BLaER1 treated with 17β-estradiol and CSF1 and Interleukin-3, amounts not matched to agents 10 nM and 100 nM (cell line): Measurements from ENCODE around the gene FNDC5.
A peak's percentile ranks its signal among the peaks of the same experiment; 100 is the strongest.

Source experiments
- H3K27ac ChIP-seq, 11 experiments: shearing (Covaris generic); formaldehyde crosslinking; 2 replicates each; pipeline ENCODE4 v1.8.1; 2022
- H3K27me3 ChIP-seq, 11 experiments: shearing (Covaris generic); formaldehyde crosslinking; 2 replicates each; pipeline ENCODE4 v1.8.1; 2022
- H3K36me3 ChIP-seq, 11 experiments: shearing (Covaris generic); formaldehyde crosslinking; 2 replicates each; pipeline ENCODE4 v1.8.1; 2022
- H3K4me1 ChIP-seq, 10 experiments: shearing (Covaris generic); formaldehyde crosslinking; 2 replicates each; pipeline ENCODE4 v1.8.1; 2022
- H3K4me2 ChIP-seq, 11 experiments: shearing (Covaris generic); formaldehyde crosslinking; 2 replicates each; pipeline ENCODE4 v1.8.1; 2022
- H3K4me3 ChIP-seq, 10 experiments: shearing (Covaris generic); formaldehyde crosslinking; 2 replicates each; pipeline ENCODE4 v1.8.1; 2022
- H3K9ac ChIP-seq, 11 experiments: shearing (Covaris generic); formaldehyde crosslinking; 2 replicates each; pipeline ENCODE4 v1.8.1; 2022
- H3K9me3 ChIP-seq, 11 experiments: shearing (Covaris generic); formaldehyde crosslinking; replicated peaks in 1 of 11; 2 replicates each; pipeline ENCODE4 v1.8.1; 2022
- H4K20me1 ChIP-seq, 11 experiments: shearing (Covaris generic); formaldehyde crosslinking; 2 replicates each; pipeline ENCODE4 v1.8.1; 2022
- Cebpa-rat ChIP-seq, 11 experiments: shearing (Covaris generic); IDR thresholded peaks; 2 replicates each; pipeline ENCODE4 v1.8.1; 2022

FNDC5 gene

DNA sequence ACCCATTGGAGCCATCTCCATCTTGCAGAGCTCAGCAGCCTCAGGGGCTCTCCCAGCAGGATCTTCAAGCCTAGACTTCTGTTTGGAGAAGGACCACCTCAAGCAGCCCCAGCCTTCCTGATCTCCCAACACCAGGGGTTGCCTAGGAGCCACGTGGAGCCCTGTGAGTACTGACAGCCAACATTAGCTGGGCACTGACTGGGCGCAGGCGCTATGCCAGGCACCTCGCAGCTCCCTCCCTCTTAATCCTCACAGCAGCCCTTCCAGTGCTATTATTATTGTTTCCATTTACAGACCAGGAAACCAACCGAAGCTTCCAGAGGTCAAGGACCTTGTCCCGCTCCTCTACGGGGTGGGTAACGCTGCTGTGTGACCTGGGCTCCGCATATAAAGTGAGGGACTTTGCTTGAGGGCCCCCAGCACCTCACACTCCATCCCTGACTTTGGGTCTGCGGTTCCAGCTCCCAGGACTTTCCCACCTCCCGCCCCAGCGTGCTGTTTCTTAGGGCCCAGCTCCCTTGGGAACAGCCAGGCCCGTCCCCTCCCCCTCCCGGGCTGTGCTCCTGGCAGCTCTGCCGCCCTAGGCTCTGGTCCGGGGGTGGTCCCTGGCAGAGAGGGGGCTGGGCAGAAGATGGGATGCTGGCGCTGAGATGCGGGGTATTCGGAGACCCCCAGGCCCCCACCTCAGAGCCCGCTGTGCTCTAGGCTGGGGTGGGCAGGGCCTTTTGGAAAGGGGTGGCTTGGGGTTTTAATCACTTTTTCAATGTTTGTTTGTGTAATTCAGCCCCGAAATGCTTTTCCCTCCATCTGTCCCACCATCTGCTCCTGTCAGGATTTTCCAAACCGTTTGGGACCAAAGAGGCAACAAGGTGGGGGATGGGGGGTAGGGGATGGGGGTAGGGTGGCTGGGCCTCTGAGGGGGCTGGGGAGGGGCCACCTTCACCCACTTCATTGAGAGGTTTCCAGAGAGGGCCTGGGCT, 11.4 kb upstream of the FNDC5 start:
- H3K4me2 ChIP-seq: peak overlapping the region in 4 of 11 experiments; percentile 7 to 23 (median 17); a peak in 2 of 22 replicates
- no peaks in the 10 kb centered on the region for H3K9me3 ChIP-seq
- H3K27ac ChIP-seq: no peak overlapping the region
- H3K4me3 ChIP-seq: no peak overlapping the region
- H4K20me1 ChIP-seq: peaks cover 0 to 6% (median 0%) of the 10 kb centered on the region in 11 experiments; a peak in 3 of 22 replicates
- H3K36me3 ChIP-seq: no peaks in the 10 kb centered on the region
- H3K27me3 ChIP-seq: peaks cover 18 to 26% (median 24%) of the 10 kb centered on the region in 11 experiments
- H3K4me1 ChIP-seq: peaks cover 0 to 7% (median 0%) of the 10 kb centered on the region in 10 experiments; a peak in 3 of 20 replicates
- no peak for TF ChIP-seq Cebpa-rat (IDR thresholded peaks at IDR 0.05)
- H3K9ac ChIP-seq: no peak overlapping the region

DNA sequence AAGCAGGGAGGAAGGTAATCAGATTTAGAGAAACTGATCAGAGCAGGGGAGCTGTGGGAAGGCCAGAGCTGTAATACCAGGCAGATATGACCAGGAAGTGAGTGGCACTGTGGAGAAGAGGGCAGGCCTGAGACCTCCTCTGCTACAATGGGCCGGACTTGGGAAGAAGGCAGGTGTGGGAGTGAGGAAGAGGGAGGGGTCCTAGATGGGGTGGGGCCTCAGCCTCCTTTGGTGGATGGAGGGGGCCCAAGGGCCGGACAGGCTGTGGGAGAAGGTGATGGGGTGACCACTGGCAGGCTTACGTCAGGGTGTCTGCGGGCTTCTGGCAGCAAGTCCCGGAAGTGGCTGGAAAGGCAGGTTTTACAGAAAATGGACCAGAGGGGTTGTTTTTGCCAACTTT, 10.6 kb upstream of the FNDC5 start:
- H3K9ac ChIP-seq: no peak overlapping the region
- peaks cover 3 to 15% (median 6%) of the 10 kb centered on the region in 10 experiments; a peak in 18 of 20 replicates for H3K4me1 ChIP-seq
- TF ChIP-seq Cebpa-rat (IDR thresholded peaks at IDR 0.05): no peak

DNA sequence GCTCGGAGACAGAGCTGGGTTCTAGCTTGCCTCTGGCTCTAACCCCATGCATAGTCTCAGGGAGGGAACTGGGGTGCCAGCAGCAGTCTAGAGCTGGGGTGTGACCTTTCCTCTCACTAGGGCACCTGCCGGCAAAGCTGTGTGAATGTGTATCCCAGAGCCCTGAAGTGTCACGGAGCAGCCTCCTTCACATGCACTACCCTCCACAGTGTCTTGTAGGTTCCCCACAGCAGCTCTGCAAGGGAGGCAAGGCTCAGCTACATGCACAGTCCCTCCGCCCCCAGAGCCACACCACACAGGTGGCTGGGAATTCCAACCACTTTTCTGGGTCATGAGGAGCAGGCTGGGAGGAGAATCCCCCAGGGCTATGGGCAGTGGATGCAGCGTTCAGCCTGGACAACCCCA, 7.9 kb upstream of the FNDC5 start:
- Histone ChIP-seq H3K4me3 (no peak overlapping the region), H3K9ac (no peak overlapping the region; a peak in 1 of 22 replicates), H3K4me1 (peaks cover 12 to 28% (median 18%) of the 10 kb centered on the region in 10 experiments), H3K36me3 (no peaks in the 10 kb centered on the region), H3K27me3 (no peaks in the 10 kb centered on the region), H3K9me3 (no peaks in the 10 kb centered on the region), H3K27ac (no peak overlapping the region), H3K4me2 (no peak overlapping the region), H4K20me1 (no peaks in the 10 kb centered on the region; a peak in 1 of 22 replicates)
- TF ChIP-seq Cebpa-rat (IDR thresholded peaks at IDR 0.05): no peak

More for the DNA sequence above, 10.6 kb upstream of the FNDC5 start:
- H3K36me3 ChIP-seq: no peaks in the 10 kb centered on the region
- no peak overlapping the region for H3K27ac ChIP-seq
- no peak overlapping the region for H3K4me3 ChIP-seq
- H3K4me2 ChIP-seq: no peak overlapping the region
- H3K27me3 ChIP-seq: peaks cover 10 to 18% (median 15%) of the 10 kb centered on the region in 11 experiments; a peak in 21 of 22 replicates
- H4K20me1 ChIP-seq: no peaks in the 10 kb centered on the region; a peak in 2 of 22 replicates
- no peaks in the 10 kb centered on the region for H3K9me3 ChIP-seq

DNA sequence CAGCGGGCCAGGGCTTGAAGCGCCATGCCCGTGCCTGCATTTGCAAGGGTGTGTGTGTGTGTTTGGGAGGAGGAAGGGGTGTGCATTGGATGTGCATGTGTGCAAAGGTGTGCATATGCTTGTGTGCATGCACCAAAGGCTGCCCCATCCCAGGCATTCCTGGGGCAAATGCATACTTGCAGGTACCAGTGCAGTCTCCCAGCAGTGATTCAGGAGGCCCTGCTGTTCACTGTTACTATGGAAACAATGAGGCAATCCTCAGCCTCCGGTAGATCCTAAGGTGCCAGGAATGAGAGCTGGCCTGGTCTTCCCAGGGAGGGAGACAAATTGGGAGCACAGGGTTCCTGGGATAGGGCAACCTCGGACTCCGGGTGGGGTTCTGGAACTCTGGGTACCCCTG, 7.5 kb upstream of the FNDC5 start:
- H3K9me3 ChIP-seq: no peaks in the 10 kb centered on the region
- no peak overlapping the region for H3K4me3 ChIP-seq
- no peak overlapping the region for H3K27ac ChIP-seq
- H3K4me1 ChIP-seq: peaks cover 12 to 32% (median 23%) of the 10 kb centered on the region in 10 experiments
- H3K27me3 ChIP-seq: 0 out of 22 replicates have a peak, but pooled peaks cover 0 to under 1% (median 0%) of the 10 kb centered on the region in 11 experiments
- H3K9ac ChIP-seq: no peak overlapping the region
- no peak overlapping the region for H3K4me2 ChIP-seq
- H4K20me1 ChIP-seq: no peaks in the 10 kb centered on the region; a peak in 1 of 22 replicates
- H3K36me3 ChIP-seq: no peaks in the 10 kb centered on the region
- TF ChIP-seq Cebpa-rat (IDR thresholded peaks at IDR 0.05): no peak

DNA sequence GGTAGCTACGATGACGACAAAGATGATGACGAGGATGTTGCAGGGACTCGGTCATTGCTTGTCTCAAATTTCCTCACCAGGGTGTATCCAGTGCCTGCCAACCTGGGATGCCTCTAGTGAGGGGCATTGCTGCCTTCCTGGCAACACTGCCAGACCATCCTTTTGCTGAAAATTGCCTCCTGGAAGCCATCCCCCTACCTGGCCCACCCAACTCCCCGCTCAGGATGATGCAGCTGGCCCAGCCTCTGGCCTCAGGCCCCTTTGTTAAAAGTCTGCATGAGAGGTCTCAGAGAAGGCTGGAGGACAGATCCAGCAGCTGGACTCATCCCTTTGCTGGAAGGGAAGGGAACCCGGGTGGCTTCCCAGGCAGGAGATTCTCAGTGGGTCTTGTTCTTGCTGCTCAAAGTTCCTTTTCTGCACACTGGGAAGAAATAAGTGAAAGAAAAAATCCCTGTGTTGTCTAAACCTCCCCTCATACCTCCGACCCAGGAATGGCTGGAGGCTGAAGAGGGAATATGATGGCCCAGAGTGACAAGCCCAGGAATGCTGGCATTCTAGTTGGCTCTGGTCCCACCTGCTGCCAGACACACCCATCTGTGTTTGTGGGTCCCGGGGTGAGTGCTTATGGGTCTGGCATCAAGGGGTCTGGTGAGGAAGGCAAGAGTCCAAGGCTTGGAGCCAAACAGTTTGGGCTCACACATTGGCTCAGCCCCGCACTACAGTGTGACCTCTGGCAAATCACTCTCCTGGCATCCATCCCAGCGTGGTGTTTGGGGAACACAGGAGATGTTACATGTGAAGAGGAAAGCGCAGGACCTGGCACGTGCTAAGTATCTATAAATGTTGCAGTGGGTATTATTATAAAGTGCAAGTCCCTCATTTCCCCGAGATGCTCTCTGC, 6.7 kb upstream of the FNDC5 start:
- H3K36me3 ChIP-seq: no peaks in the 10 kb centered on the region
- H3K4me1 ChIP-seq: peaks cover 13 to 39% (median 30%) of the 10 kb centered on the region in 10 experiments
- no peak overlapping the region for H3K4me3 ChIP-seq
- no peak for TF ChIP-seq Cebpa-rat (IDR thresholded peaks at IDR 0.05)
- no peak overlapping the region for H3K4me2 ChIP-seq
- peaks cover 0 to 7% (median 0%) of the 10 kb centered on the region in 11 experiments; a peak in 2 of 22 replicates for H3K27me3 ChIP-seq
- H3K27ac ChIP-seq: no peak overlapping the region
- no peaks in the 10 kb centered on the region for H3K9me3 ChIP-seq
- H3K9ac ChIP-seq: no peak overlapping the region
- H4K20me1 ChIP-seq: no peaks in the 10 kb centered on the region; a peak in 1 of 22 replicates

DNA sequence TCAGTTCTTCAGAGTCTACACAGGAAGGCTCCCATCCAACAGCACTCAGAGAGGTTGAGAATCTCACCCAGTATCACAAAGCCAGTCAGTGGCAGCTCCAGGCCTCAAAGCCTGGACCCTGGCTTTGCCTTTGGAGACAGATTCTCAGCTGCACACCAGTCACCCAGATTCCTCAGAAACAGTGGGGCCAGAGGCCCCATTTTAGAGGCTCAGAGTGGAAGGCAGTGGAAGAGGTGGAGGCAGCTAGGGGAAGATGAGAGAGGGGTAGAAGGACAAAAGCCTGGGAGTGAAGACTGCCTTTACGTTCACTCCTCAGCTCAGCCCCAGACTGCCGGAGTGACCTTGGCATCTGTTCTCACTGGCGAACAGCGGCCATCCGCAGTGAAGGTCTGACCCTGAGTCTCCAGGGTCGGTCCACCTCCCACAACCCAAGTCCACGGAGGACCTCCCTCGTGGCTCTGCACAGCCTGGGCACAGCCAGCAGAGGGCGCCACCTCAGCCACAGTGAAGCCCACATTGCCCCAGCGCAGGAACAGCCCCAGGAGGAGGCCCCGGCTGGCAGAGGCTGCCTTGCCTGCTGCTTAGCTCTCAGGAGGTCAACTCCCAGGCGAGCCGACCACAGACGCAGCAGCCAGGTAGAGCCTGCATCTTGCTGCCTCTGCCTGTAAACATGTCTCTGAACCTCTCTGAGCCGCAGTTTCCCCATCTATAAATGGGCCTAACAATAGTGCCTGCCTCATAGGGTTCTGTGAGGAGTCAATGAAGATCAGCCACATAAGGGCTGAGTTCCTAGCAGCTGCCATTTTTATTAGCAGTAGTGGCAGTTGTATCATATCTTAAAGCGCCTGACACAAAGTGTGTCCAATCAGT, 5.9 kb upstream of the FNDC5 start:
- H3K4me1 ChIP-seq: peaks cover 13 to 42% (median 37%) of the 10 kb centered on the region in 10 experiments
- peak overlapping the region; percentile 27 to 70 (median 55); a peak in 21 of 22 replicates for H3K4me2 ChIP-seq
- no peak for TF ChIP-seq Cebpa-rat (IDR thresholded peaks at IDR 0.05)
- no peak overlapping the region for H3K4me3 ChIP-seq
- peak overlapping the region in 1 of 11 experiments; percentile 7; a peak in 1 of 22 replicates for H3K27ac ChIP-seq
- H3K27me3 ChIP-seq: peaks cover 7 to 14% (median 7%) of the 10 kb centered on the region in 11 experiments
- H3K9ac ChIP-seq: no peak overlapping the region
- peaks cover 0 to 7% (median 6%) of the 10 kb centered on the region in 11 experiments; a peak in 11 of 22 replicates for H4K20me1 ChIP-seq
- H3K36me3 ChIP-seq: no peaks in the 10 kb centered on the region
- H3K9me3 ChIP-seq: no peaks in the 10 kb centered on the region

DNA sequence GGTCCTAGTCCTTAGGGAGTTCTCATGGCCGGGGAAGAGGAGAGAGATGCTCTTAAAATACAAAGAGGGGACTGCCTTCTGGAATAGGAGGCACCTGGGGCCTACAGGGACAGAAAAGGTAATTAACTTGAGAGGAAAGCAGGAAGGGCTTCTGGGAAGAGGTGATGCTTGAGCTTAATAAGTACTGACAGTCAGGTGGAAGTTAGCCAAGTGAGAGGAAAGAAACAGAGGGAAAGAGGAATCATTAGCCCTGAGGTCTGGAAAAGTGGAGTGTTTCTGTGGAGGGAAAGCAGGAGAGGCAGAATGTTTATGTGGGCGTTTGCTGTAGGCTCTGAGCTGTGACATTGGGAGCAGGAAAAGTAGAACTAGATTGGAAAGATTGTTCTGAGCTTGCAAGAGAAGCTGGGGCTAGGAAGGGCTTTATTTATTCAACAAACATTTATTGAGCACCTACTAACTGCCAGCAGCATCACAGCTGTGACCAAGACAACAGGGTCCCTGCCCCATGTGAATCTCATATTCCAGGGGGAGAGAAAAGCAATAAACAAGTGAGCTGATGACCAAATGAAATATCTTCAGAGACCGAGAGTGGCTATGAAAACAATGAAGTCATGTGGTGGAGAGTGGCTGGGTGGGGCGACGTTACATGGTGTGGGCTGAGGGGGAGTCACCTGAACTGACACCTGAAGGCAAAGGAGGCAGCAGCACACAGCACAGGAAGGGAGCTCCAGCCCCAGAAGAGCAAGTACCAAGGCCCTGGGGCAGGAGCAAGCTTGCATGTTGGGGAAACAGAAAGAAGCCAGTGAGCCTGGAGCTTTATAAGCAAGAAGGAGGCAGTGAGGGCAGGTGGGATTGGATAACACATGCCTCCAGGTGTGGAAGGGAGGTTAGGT, 4.4 kb upstream of the FNDC5 start:
- H3K9ac ChIP-seq: peak overlapping the region in 1 of 11 experiments; percentile 1; a peak in 1 of 22 replicates
- H3K4me2 ChIP-seq: peak overlapping the region; percentile 13 to 61 (median 50); a peak in 15 of 22 replicates
- no peak overlapping the region for H3K27ac ChIP-seq

More for the DNA sequence above, 4.4 kb upstream of the FNDC5 start:
- Histone ChIP-seq H3K27me3 (peaks cover 22 to 29% (median 22%) of the 10 kb centered on the region in 11 experiments), H3K9me3 (no peaks in the 10 kb centered on the region), H4K20me1 (peaks cover 0 to 19% (median 12%) of the 10 kb centered on the region in 11 experiments; a peak in 16 of 22 replicates), H3K4me3 (no peak overlapping the region), H3K36me3 (no peaks in the 10 kb centered on the region), H3K4me1 (peaks cover 18 to 53% (median 47%) of the 10 kb centered on the region in 10 experiments)
- no peak for TF ChIP-seq Cebpa-rat (IDR thresholded peaks at IDR 0.05)
